NCI-H128 (cell line): ENCODE data around the gene HDHD5.

ENCODE experiments used
- DNase-seq: peaks from one replicate; lab custom pipeline; 2025; ENCODE audit not compliant: unreplicated experiment; lab: John Stamatoyannopoulos, UW

The HDHD5 gene

GRCh38 chr22:17158568-17159503, at the start of gene HDHD5:
TSS of gene HDHD5 (minus strand) at chr22:17159277. CDS start at chr22:17159251, 26 bp downstream.
- peak; percentile 35 for DNase-seq

- DNase-seq = no peak
Measured at GRCh38 chr22:17205432-17205831, 46.4 kb upstream of the HDHD5 start.

GRCh38 chr22:17201285-17201945, 42.3 kb upstream of the HDHD5 start:
- no peak for DNase-seq

GRCh38 chr22:17199003-17199731, 40.1 kb upstream of the HDHD5 start:
- DNase-seq = no peak

- DNase-seq = no peak
Measured at GRCh38 chr22:17198170-17199002, 39.3 kb upstream of the HDHD5 start.

GRCh38 chr22:17194213-17194612, 35.1 kb upstream of the HDHD5 start:
- no peak for DNase-seq

- DNase-seq = no peak
Measured at GRCh38 chr22:17192186-17192585, 33.1 kb upstream of the HDHD5 start.

- DNase-seq = no peak
Measured at GRCh38 chr22:17191163-17191784, 32.2 kb upstream of the HDHD5 start.

GRCh38 chr22:17190702-17191101, 31.6 kb upstream of the HDHD5 start:
- DNase-seq = no peak

GRCh38 chr22:17176715-17177114, 17.6 kb upstream of the HDHD5 start:
- no peak for DNase-seq

- DNase-seq = no peak
Measured at GRCh38 chr22:17172029-17172833, 13.2 kb upstream of the HDHD5 start.

- peak; percentile 58 for DNase-seq
Measured at GRCh38 chr22:17171153-17172028, 12.3 kb upstream of the HDHD5 start.

- no peak for DNase-seq
Measured at GRCh38 chr22:17167486-17167885, 8.4 kb upstream of the HDHD5 start.

- no peak for DNase-seq
Measured at GRCh38 chr22:17164392-17165024, 5.4 kb upstream of the HDHD5 start.

GRCh38 chr22:17162731-17163130, 3.7 kb upstream of the HDHD5 start:
- DNase-seq = no peak

- DNase-seq = no peak
Measured at GRCh38 chr22:17161991-17162390, 2.9 kb upstream of the HDHD5 start.

- no peak for DNase-seq
Measured at GRCh38 chr22:17159504-17159951, 451 bp upstream of the HDHD5 start.

GRCh38 chr22:17158176-17158567, 905 bp downstream of the HDHD5 start:
- no peak for DNase-seq
